ENCODE results near the gene SMAD4.
"Not testable (repeated sequence)": the region's sequence is repeated elsewhere in the genome, so short reads cannot be mapped to it uniquely, and the experiment has no call there.

SMAD4 gene

DNA sequence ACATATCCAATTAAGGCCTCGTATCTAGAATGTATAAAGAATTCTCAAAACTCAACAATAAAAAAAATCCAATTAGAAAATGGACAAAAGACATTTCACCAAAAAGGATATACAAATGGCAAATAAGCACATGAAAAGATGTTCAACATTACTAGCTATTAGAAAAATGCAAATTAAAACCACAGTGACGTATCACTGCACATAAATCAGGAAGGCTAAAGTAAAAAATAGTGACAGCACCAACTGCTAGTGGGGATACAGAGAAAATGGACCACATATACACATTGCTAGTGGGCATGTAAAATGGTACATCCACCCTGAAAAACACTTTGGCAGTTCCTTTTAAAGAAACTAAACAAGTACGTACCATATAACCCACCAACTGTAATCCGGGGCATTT is 59.7 kb downstream of the SMAD4 start:
- Histone ChIP-seq H3K27ac (ENCODE audit: low read depth, low read length) (no peak overlapping the region), H3K36me3 (ENCODE audit: insufficient read depth, low read length) (peaks cover 35% of the 10 kb centered on the region), H3K4me3 (ENCODE audit: low read depth, low read length) (no peak overlapping the region), H3K79me2 (ENCODE audit: control insufficient read depth, insufficient read depth, low read length, unreplicated experiment) (no peaks in the 10 kb centered on the region), H3K4me1 (ENCODE audit: control insufficient read depth, insufficient read depth, low read length, unreplicated experiment) (no peaks in the 10 kb centered on the region), H3K27me3 (ENCODE audit: insufficient read depth, low read length) (no peaks in the 10 kb centered on the region), H2AFZ (ENCODE audit: low read length, unreplicated experiment) (no peak overlapping the region)

DNA sequence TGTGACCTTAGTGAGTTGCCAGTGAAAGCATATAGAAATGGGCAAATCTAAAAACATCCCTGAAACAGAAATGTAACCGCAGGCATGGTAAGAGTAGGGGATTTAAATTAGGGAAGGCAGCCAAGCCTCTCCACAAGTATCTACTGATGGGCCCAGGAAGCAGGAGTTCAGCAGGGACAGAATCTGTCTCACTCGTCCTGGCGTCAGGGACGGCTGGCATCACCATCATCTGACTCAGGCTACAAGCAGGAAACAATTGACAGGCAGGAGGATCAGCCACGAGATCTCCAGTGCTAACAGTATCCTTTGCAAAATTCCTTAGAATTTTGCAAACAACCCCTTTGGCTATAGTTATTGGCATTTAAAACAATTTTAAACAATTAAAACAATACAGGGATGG is 61.3 kb downstream of the SMAD4 start:
- Histone ChIP-seq H3K27ac (ENCODE audit: low read depth, low read length) (no peak overlapping the region), H3K79me2 (ENCODE audit: control insufficient read depth, insufficient read depth, low read length, unreplicated experiment) (no peaks in the 10 kb centered on the region), H3K4me3 (ENCODE audit: low read depth, low read length) (no peak overlapping the region), H3K27me3 (ENCODE audit: insufficient read depth, low read length) (no peaks in the 10 kb centered on the region), H3K36me3 (ENCODE audit: insufficient read depth, low read length) (peaks cover 19% of the 10 kb centered on the region), H3K4me1 (ENCODE audit: control insufficient read depth, insufficient read depth, low read length, unreplicated experiment) (no peaks in the 10 kb centered on the region), H2AFZ (ENCODE audit: low read length, unreplicated experiment) (no peak overlapping the region)

GRCh38 chr18:51092117-51092516 is 62.1 kb downstream of the SMAD4 start:
- Histone ChIP-seq H3K4me3 (ENCODE audit: low read depth, low read length) (no peak overlapping the region), H3K79me2 (ENCODE audit: control insufficient read depth, insufficient read depth, low read length, unreplicated experiment) (no peaks in the 10 kb centered on the region), H3K4me1 (ENCODE audit: control insufficient read depth, insufficient read depth, low read length, unreplicated experiment) (no peaks in the 10 kb centered on the region), H3K36me3 (ENCODE audit: insufficient read depth, low read length) (peaks cover 11% of the 10 kb centered on the region), H3K27ac (ENCODE audit: low read depth, low read length) (no peak overlapping the region), H3K27me3 (ENCODE audit: insufficient read depth, low read length) (no peaks in the 10 kb centered on the region), H2AFZ (ENCODE audit: low read length, unreplicated experiment) (no peak overlapping the region)

- not testable (repeated sequence) for H3K27me3 ChIP-seq (ENCODE audit: insufficient read depth, low read length); H3K4me1 ChIP-seq (ENCODE audit: control insufficient read depth, insufficient read depth, low read length, unreplicated experiment); H3K36me3 ChIP-seq (ENCODE audit: insufficient read depth, low read length); H3K27ac ChIP-seq (ENCODE audit: low read depth, low read length); H3K79me2 ChIP-seq (ENCODE audit: control insufficient read depth, insufficient read depth, low read length, unreplicated experiment); H2AFZ ChIP-seq (ENCODE audit: low read length, unreplicated experiment); H3K4me3 ChIP-seq (ENCODE audit: low read depth, low read length)
These were observed 63.0 kb downstream of the SMAD4 start for GRCh38 chr18:51092967-51093366.

- Histone ChIP-seq H3K4me1 (ENCODE audit: control insufficient read depth, insufficient read depth, low read length, unreplicated experiment) (no peaks in the 10 kb centered on the region), H3K79me2 (ENCODE audit: control insufficient read depth, insufficient read depth, low read length, unreplicated experiment) (no peaks in the 10 kb centered on the region), H3K4me3 (ENCODE audit: low read depth, low read length) (no peak overlapping the region), H2AFZ (ENCODE audit: low read length, unreplicated experiment) (no peak overlapping the region), H3K27ac (ENCODE audit: low read depth, low read length) (no peak overlapping the region), H3K27me3 (ENCODE audit: insufficient read depth, low read length) (no peaks in the 10 kb centered on the region), H3K36me3 (ENCODE audit: insufficient read depth, low read length) (no peaks in the 10 kb centered on the region)
These were observed 67.2 kb downstream of the SMAD4 start for GRCh38 chr18:51097021-51097822.

GRCh38 chr18:51098082-51098481 is 68.1 kb downstream of the SMAD4 start:
- Histone ChIP-seq H3K36me3 (ENCODE audit: insufficient read depth, low read length) (no peaks in the 10 kb centered on the region), H3K27me3 (ENCODE audit: insufficient read depth, low read length) (no peaks in the 10 kb centered on the region), H3K79me2 (ENCODE audit: control insufficient read depth, insufficient read depth, low read length, unreplicated experiment) (no peaks in the 10 kb centered on the region), H3K27ac (ENCODE audit: low read depth, low read length) (no peak overlapping the region), H3K4me3 (ENCODE audit: low read depth, low read length) (no peak overlapping the region), H3K4me1 (ENCODE audit: control insufficient read depth, insufficient read depth, low read length, unreplicated experiment) (no peaks in the 10 kb centered on the region), H2AFZ (ENCODE audit: low read length, unreplicated experiment) (no peak overlapping the region)

DNA sequence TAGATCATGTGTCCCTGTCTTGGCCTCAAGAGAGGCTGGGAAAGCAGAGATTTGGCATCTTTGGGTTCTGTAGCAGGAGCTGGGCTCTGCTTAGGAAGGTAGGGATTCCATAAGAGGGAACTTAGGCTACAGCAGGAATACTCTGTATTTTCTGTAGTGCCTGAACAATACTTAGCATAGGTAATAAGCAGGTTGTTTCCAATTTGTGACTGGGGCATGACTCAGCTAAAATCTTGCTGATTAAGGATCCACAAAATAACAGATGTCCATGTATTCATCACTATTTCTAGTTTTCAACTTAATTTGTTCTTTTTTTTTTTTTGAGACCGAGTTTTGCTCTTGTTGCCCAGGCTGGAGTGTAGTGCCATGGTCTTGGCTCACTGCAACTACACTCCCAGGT is 68.5 kb downstream of the SMAD4 start:
- no peaks in the 10 kb centered on the region for H3K27me3 ChIP-seq (ENCODE audit: insufficient read depth, low read length)
- no peak overlapping the region for H3K27ac ChIP-seq (ENCODE audit: low read depth, low read length)
- H2AFZ ChIP-seq (ENCODE audit: low read length, unreplicated experiment) = no peak overlapping the region
- H3K4me1 ChIP-seq (ENCODE audit: control insufficient read depth, insufficient read depth, low read length, unreplicated experiment) = no peaks in the 10 kb centered on the region
- no peak overlapping the region for H3K4me3 ChIP-seq (ENCODE audit: low read depth, low read length)
- no peaks in the 10 kb centered on the region for H3K36me3 ChIP-seq (ENCODE audit: insufficient read depth, low read length)
- H3K79me2 ChIP-seq (ENCODE audit: control insufficient read depth, insufficient read depth, low read length, unreplicated experiment) = no peaks in the 10 kb centered on the region

GRCh38 chr18:51100385-51101120 is 70.5 kb downstream of the SMAD4 start:
- H3K79me2 ChIP-seq (ENCODE audit: control insufficient read depth, insufficient read depth, low read length, unreplicated experiment) = no peaks in the 10 kb centered on the region
- no peak overlapping the region for H3K4me3 ChIP-seq (ENCODE audit: low read depth, low read length)

DNA sequence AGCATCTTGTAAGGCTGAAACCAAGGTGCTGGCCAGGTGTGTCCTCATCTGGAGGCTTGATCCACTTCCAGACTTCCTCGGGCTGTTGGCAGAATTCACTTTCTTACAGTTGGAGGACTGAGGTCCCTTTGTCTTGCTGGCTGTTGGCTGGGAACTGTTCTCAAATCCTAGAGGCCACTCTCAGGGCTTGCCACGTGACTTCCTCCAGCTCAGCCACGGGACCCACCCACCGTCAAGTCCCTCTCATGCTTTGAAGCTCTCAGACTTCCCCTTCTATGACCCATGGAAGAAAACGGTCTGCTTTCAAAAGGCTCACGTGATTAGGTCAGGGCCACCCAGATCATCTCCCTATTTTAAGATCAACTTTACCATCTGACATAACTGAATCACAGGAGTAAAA is 77.1 kb downstream of the SMAD4 start:
- Histone ChIP-seq H3K36me3 (ENCODE audit: insufficient read depth, low read length) (no peaks in the 10 kb centered on the region), H2AFZ (ENCODE audit: low read length, unreplicated experiment) (no peak overlapping the region), H3K79me2 (ENCODE audit: control insufficient read depth, insufficient read depth, low read length, unreplicated experiment) (no peaks in the 10 kb centered on the region), H3K4me3 (ENCODE audit: low read depth, low read length) (no peak overlapping the region), H3K27me3 (ENCODE audit: insufficient read depth, low read length) (no peaks in the 10 kb centered on the region), H3K4me1 (ENCODE audit: control insufficient read depth, insufficient read depth, low read length, unreplicated experiment) (no peaks in the 10 kb centered on the region), H3K27ac (ENCODE audit: low read depth, low read length) (no peak overlapping the region)

More at GRCh38 chr18:51100385-51101120, 70.5 kb downstream of the SMAD4 start:
- Histone ChIP-seq H3K27ac (ENCODE audit: low read depth, low read length) (no peak overlapping the region), H3K36me3 (ENCODE audit: insufficient read depth, low read length) (no peaks in the 10 kb centered on the region), H3K27me3 (ENCODE audit: insufficient read depth, low read length) (no peaks in the 10 kb centered on the region), H2AFZ (ENCODE audit: low read length, unreplicated experiment) (no peak overlapping the region), H3K4me1 (ENCODE audit: control insufficient read depth, insufficient read depth, low read length, unreplicated experiment) (no peaks in the 10 kb centered on the region)

GRCh38 chr18:51107598-51108305 is 77.7 kb downstream of the SMAD4 start:
- Histone ChIP-seq H2AFZ (ENCODE audit: low read length, unreplicated experiment) (no peak overlapping the region), H3K27ac (ENCODE audit: low read depth, low read length) (no peak overlapping the region), H3K27me3 (ENCODE audit: insufficient read depth, low read length) (no peaks in the 10 kb centered on the region), H3K4me1 (ENCODE audit: control insufficient read depth, insufficient read depth, low read length, unreplicated experiment) (no peaks in the 10 kb centered on the region), H3K36me3 (ENCODE audit: insufficient read depth, low read length) (no peaks in the 10 kb centered on the region), H3K79me2 (ENCODE audit: control insufficient read depth, insufficient read depth, low read length, unreplicated experiment) (no peaks in the 10 kb centered on the region), H3K4me3 (ENCODE audit: low read depth, low read length) (no peak overlapping the region)

Data from ACC112 (cell line).